UCSD-AML1 (cell line): Measurements from ENCODE around the gene SRCAP.
"Not testable (repeated sequence)": the region's sequence is repeated elsewhere in the genome, so short reads cannot be mapped to it uniquely, and the experiment has no call there.

Experiments
- DNase-seq: peaks from one replicate; lab custom pipeline; 2025; ENCODE audit not compliant: unreplicated experiment; lab: John Stamatoyannopoulos, UW

SRCAP gene

GRCh38 chr16:30697264-30698138 lies 1.5 kb upstream of the SRCAP start:
- no peak for DNase-seq

- peak; percentile 96 for DNase-seq
Observed at GRCh38 chr16:30698139-30698815, 694 bp upstream of the SRCAP start.

GRCh38 chr16:30699615-30700099 lies 686 bp downstream of the SRCAP start:
- DNase-seq: no peak

GRCh38 chr16:30700491-30700890 lies 1.5 kb downstream of the SRCAP start:
- no peak for DNase-seq

GRCh38 chr16:30700971-30701370 lies 2.0 kb downstream of the SRCAP start:
- DNase-seq: no peak

GRCh38 chr16:30703071-30703470 lies 4.1 kb downstream of the SRCAP start:
- not testable (repeated sequence) for DNase-seq

GRCh38 chr16:30703971-30704370 lies 5.0 kb downstream of the SRCAP start:
- no peak for DNase-seq

- no peak for DNase-seq
Observed at GRCh38 chr16:30706046-30706445, 7.1 kb downstream of the SRCAP start.

GRCh38 chr16:30710971-30711370 lies 12.0 kb downstream of the SRCAP start:
- no peak for DNase-seq

- no peak for DNase-seq
Observed at GRCh38 chr16:30711712-30712111, 12.7 kb downstream of the SRCAP start.

GRCh38 chr16:30715750-30716445 lies 16.9 kb downstream of the SRCAP start:
- DNase-seq: no peak

GRCh38 chr16:30720086-30720485 lies 21.1 kb downstream of the SRCAP start:
- no peak for DNase-seq

- no peak for DNase-seq
Observed at GRCh38 chr16:30720694-30721093, 21.7 kb downstream of the SRCAP start.

- DNase-seq: no peak
Observed at GRCh38 chr16:30721167-30721566, 22.2 kb downstream of the SRCAP start.

- no peak for DNase-seq
Observed at GRCh38 chr16:30721606-30722005, 22.6 kb downstream of the SRCAP start.

- no peak for DNase-seq
Observed at GRCh38 chr16:30722443-30722842, 23.5 kb downstream of the SRCAP start.

GRCh38 chr16:30722916-30723315 lies 23.9 kb downstream of the SRCAP start:
- DNase-seq: no peak

GRCh38 chr16:30723725-30724355 lies 24.9 kb downstream of the SRCAP start:
- no peak for DNase-seq

- DNase-seq: no peak
Observed at GRCh38 chr16:30724641-30725417, 25.9 kb downstream of the SRCAP start.

GRCh38 chr16:30725418-30725792 lies 26.4 kb downstream of the SRCAP start:
- DNase-seq: no peak
